HCT116 (cell line): ENCODE data around the gene ORAI1. TPM values are rescaled to one million over a fixed set of nuclear protein-coding genes. Genes with fewer than 3 reads are reported as not detected.

Experiments used
- ATAC-seq: fragments of 200-7000 bp; cut with Tn5 transposase; 2 replicates; pipeline ENCODE4 v1.9.1; 2020; ENCODE audit warnings: mild to moderate bottlenecking, moderate library complexity
- BruUV-seq: library from RNA; stranded (reverse); fragments of 400-500 nt; replicated peaks from 2 replicates; lab custom pipeline; 2021; lab: Mats Ljungman, UMichigan
- CTCF ChIA-PET: fragments of 300-600 bp; sonication (Branson Sonifier 250); formaldehyde crosslinking; loops from one replicate; lab custom pipeline; 2021; ENCODE audit warnings: antibody characterized with exemption; lab: Charles Lee
- POLR2A ChIA-PET: fragments of 300-600, 350-600 bp; sonication (Branson Sonifier 250); formaldehyde crosslinking; loops from one replicate; lab custom pipeline; 2021; ENCODE audit warnings: antibody characterized with exemption; lab: Charles Lee
- RAD21 ChIA-PET, 2 experiments: fragments of 300-600 bp; sonication (Branson Sonifier 250); formaldehyde crosslinking; loops; one replicate each; lab custom pipeline; 2023; ENCODE audit warnings: low total read pairs in 2 of 2; ENCODE audit not compliant: uncharacterized antibody in 2 of 2, unreplicated experiment in 2 of 2, low non-redundant PET in 1 of 2; lab: Charles Lee
- DNase-seq: peaks from one replicate; pipeline ENCODE4 v3.0.0-alpha.2; 2010; ENCODE audit warnings: low read depth, low spot score
- H2AFZ ChIP-seq: fragments of 200-600 bp; shearing (Covaris generic), sonication (generic); 2 replicates; pipeline ENCODE4 v1.6.1; 2017; ENCODE audit warnings: low read depth, mixed run types, mixed read lengths, antibody characterized with exemption, low read length; ENCODE audit not compliant: poor library complexity, severe bottlenecking
- H3K27ac ChIP-seq: 2 replicates; pipeline ENCODE4 v1.5.1; 2012; ENCODE audit warnings: low read depth, low read length
- H3K27me3 ChIP-seq: fragments of 200-600 bp; sonication (generic); 2 replicates; pipeline ENCODE4 v1.6.1; 2016; ENCODE audit warnings: mixed run types, low read length, mixed read lengths; ENCODE audit not compliant: insufficient read depth
- H3K36me3 ChIP-seq, 2 experiments: fragments of 200-500 bp in 1 of 2; fragments of 200-600 bp in 1 of 2; sonication (Bioruptor generic) in 1 of 2; sonication (generic) in 1 of 2; 2 replicates each; pipeline versions ENCODE4 v1.5.1 to v1.6.1; 2014 to 2016; ENCODE audit warnings: low read length in 2 of 2, inconsistent platforms in 1 of 2, mixed read lengths in 1 of 2, mixed run types in 1 of 2; ENCODE audit not compliant: insufficient read depth in 2 of 2, control insufficient read depth in 1 of 2
- H3K4me1 ChIP-seq, 2 experiments: fragments of 200-600 bp in 1 of 2; sonication (generic) in 1 of 2; 2 replicates each; pipeline versions ENCODE4 v1.5.1 to v1.6.1; 2012 to 2017; ENCODE audit warnings: low read length in 2 of 2, inconsistent platforms in 1 of 2, mild to moderate bottlenecking in 1 of 2, mixed read lengths in 1 of 2, mixed run types in 1 of 2, moderate library complexity in 1 of 2; ENCODE audit not compliant: insufficient read depth in 2 of 2, control insufficient read depth in 1 of 2
- H3K4me2 ChIP-seq: fragments of 200-600 bp; sonication (generic); 2 replicates; pipeline ENCODE4 v1.6.1; 2017; ENCODE audit warnings: mixed run types, low read length, mixed read lengths
- H3K4me3 ChIP-seq, 2 experiments: fragments of 200-600 bp in 1 of 2; sonication (generic) in 1 of 2; replicated peaks in 1 of 2; 2 replicates each; pipeline ENCODE4 v1.5.1; 2011 to 2016; ENCODE audit warnings: low read length in 2 of 2, control low read depth in 1 of 2, low read depth in 1 of 2, mild to moderate bottlenecking in 1 of 2, mixed read lengths in 1 of 2, mixed run types in 1 of 2
- H3K79me2 ChIP-seq: fragments of 200-600 bp; sonication (generic); 2 replicates; pipeline ENCODE4 v1.6.1; 2017; ENCODE audit warnings: mild to moderate bottlenecking, mixed run types, low read length, moderate library complexity, mixed read lengths; ENCODE audit not compliant: insufficient read depth
- H3K9ac ChIP-seq: fragments of 200-600 bp; sonication (generic); 2 replicates; pipeline ENCODE4 v1.6.1; 2016; ENCODE audit warnings: low read length, mixed read lengths
- H3K9me2 ChIP-seq: fragments of 200-600 bp; sonication (generic), shearing (Covaris generic); 2 replicates; pipeline ENCODE4 v1.6.1; 2017; ENCODE audit warnings: mixed run types, mild to moderate bottlenecking, moderate library complexity; ENCODE audit not compliant: insufficient read depth
- H3K9me3 ChIP-seq, 2 experiments: fragments of 200-500 bp in 1 of 2; fragments of 200-600 bp in 1 of 2; sonication (Bioruptor generic) in 1 of 2; sonication (generic) in 1 of 2; 2 replicates each; pipeline ENCODE4 v1.6.1; 2014 to 2017; ENCODE audit warnings: low read length in 2 of 2, mixed read lengths in 2 of 2, inconsistent platforms in 1 of 2, low read depth in 1 of 2, mild to moderate bottlenecking in 1 of 2, mixed run types in 1 of 2, moderate library complexity in 1 of 2; ENCODE audit not compliant: control insufficient read depth in 1 of 2, insufficient read depth in 1 of 2
- H4K20me1 ChIP-seq: fragments of 200-600 bp; sonication (generic), shearing (Covaris generic); 2 replicates; pipeline ENCODE4 v1.6.1; 2017; ENCODE audit warnings: mixed run types, mild to moderate bottlenecking, moderate library complexity; ENCODE audit not compliant: insufficient read depth
- CTCF ChIP-seq, 3 experiments: fragments of 200-600 bp in 1 of 3; sonication (generic) in 1 of 3; IDR thresholded peaks in 2 of 3; conservative IDR thresholded peaks in 1 of 3; 2 replicates each; pipeline ENCODE4 v1.5.1; 2012 to 2017; ENCODE audit warnings: low read depth in 2 of 3, low read length in 2 of 3, antibody characterized with exemption in 1 of 3, borderline replicate concordance in 1 of 3, control low read depth in 1 of 3, mild to moderate bottlenecking in 1 of 3, mixed read lengths in 1 of 3, mixed run types in 1 of 3, moderate library complexity in 1 of 3; ENCODE audit not compliant: insufficient read depth in 1 of 3
- MAX ChIP-seq: IDR thresholded peaks from 2 replicates; pipeline ENCODE4 v1.6.1; 2012
- POLR2AphosphoS5 ChIP-seq: IDR thresholded peaks from 2 replicates; pipeline ENCODE4 v1.6.1; 2011; ENCODE audit warnings: mild to moderate bottlenecking, low read depth, low read length, moderate library complexity
- YY1 ChIP-seq: IDR thresholded peaks from 2 replicates; pipeline ENCODE4 v1.6.1; 2011; ENCODE audit warnings: low read length, low read depth, moderate library complexity, mild to moderate bottlenecking; ENCODE audit not compliant: insufficient replicate concordance; ENCODE audit errors: extremely low read depth
- ZFX ChIP-seq: fragments of 450-650 bp; IDR thresholded peaks from 2 replicates; pipeline ENCODE4 v1.6.1; 2017
- intact Hi-C: fragments of 100-400 bp; cut with micrococcal nuclease; formaldehyde crosslinking; loops from 2 replicates; pipeline ENCODE4 v1.10.0; 2022
- total RNA-seq: library from RNA; stranded (reverse); gene quantifications from one replicate; pipeline ENCODE4 v1.2.1, GENCODE V29; 2021; ENCODE audit not compliant: unreplicated experiment

Gene ORAI1
- total RNA-seq, 1 experiment from 2014 or later: 20.2 TPM

GRCh38 chr12:121649322-121649721 lies 23.0 kb downstream of the ORAI1 start (continued):
- no peak for TF ChIP-seq YY1
- TF ChIP-seq POLR2AphosphoS5: no peak
- no peak for TF ChIP-seq ZFX
- TF ChIP-seq CTCF (IDR thresholded peaks at IDR 0.05 in 2 of 3, conservative IDR thresholded peaks at IDR 0.05 in 1 of 3; ENCODE audit: borderline replicate concordance in 1 of 3, insufficient read depth in 1 of 3, low read depth in 2 of 3, low read length in 2 of 3): no peak

GRCh38 chr12:121649819-121650353 lies 23.6 kb downstream of the ORAI1 start:
- H3K27me3 ChIP-seq: no peaks in the 10 kb centered on the region
- H2AFZ ChIP-seq: no peak overlapping the region
- H3K4me1 ChIP-seq: peaks cover 0 to 12% of the 10 kb centered on the region in 2 experiments; a peak in 2 of 4 replicates
- H3K9ac ChIP-seq: no peak overlapping the region
- BruUV-seq: no TSS peak
- ChIA-PET POLR2A (no interaction called here), CTCF (no interaction called here), RAD21 (no interaction called here)
- no peaks in the 10 kb centered on the region for H3K9me2 ChIP-seq
- H3K27ac ChIP-seq: no peak overlapping the region
- no peak for ATAC-seq
- TF ChIP-seq MAX: no peak
- H3K4me2 ChIP-seq: no peak overlapping the region
- H3K79me2 ChIP-seq: no peaks in the 10 kb centered on the region
- no peaks in the 10 kb centered on the region for H3K9me3 ChIP-seq
- no peaks in the 10 kb centered on the region for H4K20me1 ChIP-seq
- no peak overlapping the region for H3K4me3 ChIP-seq
- intact Hi-C loops: no loop called here
- H3K36me3 ChIP-seq: no peaks in the 10 kb centered on the region; a peak in 1 of 4 replicates
- DNase-seq: no peak
